ENCODE measurements around the gene RYR3.

RYR3 gene

DNA sequence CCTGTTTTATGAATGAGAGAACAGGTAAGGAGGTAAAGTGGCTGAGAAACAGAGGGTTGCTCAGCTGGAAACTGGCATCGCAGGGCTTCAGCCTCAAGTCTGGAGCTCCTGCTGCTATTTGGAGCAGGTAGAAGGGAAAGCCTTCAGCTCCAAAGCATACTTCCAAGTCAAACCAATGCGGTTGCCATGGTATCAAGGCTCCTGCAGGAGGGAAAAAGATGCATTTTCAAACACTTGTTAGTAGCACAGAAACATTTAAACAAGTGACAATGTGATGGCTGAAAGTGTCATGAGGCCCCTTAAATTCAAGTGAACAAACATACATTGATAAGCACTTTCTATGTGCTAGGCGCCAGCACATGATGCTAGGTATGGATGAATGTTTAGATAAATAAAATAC is 60.4 kb downstream of the RYR3 start:
- TF ChIP-seq, protein P1, sequence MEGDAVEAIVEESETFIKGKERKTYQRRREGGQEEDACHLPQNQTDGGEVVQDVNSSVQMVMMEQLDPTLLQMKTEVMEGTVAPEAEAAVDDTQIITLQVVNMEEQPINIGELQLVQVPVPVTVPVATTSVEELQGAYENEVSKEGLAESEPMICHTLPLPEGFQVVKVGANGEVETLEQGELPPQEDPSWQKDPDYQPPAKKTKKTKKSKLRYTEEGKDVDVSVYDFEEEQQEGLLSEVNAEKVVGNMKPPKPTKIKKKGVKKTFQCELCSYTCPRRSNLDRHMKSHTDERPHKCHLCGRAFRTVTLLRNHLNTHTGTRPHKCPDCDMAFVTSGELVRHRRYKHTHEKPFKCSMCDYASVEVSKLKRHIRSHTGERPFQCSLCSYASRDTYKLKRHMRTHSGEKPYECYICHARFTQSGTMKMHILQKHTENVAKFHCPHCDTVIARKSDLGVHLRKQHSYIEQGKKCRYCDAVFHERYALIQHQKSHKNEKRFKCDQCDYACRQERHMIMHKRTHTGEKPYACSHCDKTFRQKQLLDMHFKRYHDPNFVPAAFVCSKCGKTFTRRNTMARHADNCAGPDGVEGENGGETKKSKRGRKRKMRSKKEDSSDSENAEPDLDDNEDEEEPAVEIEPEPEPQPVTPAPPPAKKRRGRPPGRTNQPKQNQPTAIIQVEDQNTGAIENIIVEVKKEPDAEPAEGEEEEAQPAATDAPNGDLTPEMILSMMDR (IDR thresholded peaks at IDR 0.05; ENCODE audit: low read length) = no peak
- TF ChIP-seq EZH2 (optimal IDR thresholded peaks at IDR 0.05; ENCODE audit: low read depth, low read length) (no peak), EZH2phosphoT487 (IDR thresholded peaks at IDR 0.05; ENCODE audit: low read length) (no peak)
- Histone ChIP-seq H3K9me2 (replicated peaks; ENCODE audit: insufficient read depth, low read length) (no peaks in the 10 kb centered on the region), H3F3A (ENCODE audit: insufficient read depth, low read length) (no peaks in the 10 kb centered on the region), H3K36me3 (replicated peaks; ENCODE audit: insufficient read depth, low read length) (no peaks in the 10 kb centered on the region), H4K20me1 (ENCODE audit: insufficient read depth, low read length) (no peaks in the 10 kb centered on the region), H3K27ac (ENCODE audit: low read length) (no peak overlapping the region), H3K4me1 (ENCODE audit: low read length) (no peaks in the 10 kb centered on the region), H3K9ac (ENCODE audit: low read length) (no peak overlapping the region), H3K27me3 (replicated peaks; ENCODE audit: insufficient read depth, low read length) (no peaks in the 10 kb centered on the region), H3K79me2 (ENCODE audit: low read length) (no peaks in the 10 kb centered on the region), H3K9me3 (replicated peaks; ENCODE audit: insufficient read depth, low read length) (no peaks in the 10 kb centered on the region), H2AFZ (ENCODE audit: low read length) (no peak overlapping the region), H3K4me2 (ENCODE audit: low read depth, low read length) (no peak overlapping the region), H3K4me3 (ENCODE audit: low read length) (no peak overlapping the region)
- no peak for DNase-seq

DNA sequence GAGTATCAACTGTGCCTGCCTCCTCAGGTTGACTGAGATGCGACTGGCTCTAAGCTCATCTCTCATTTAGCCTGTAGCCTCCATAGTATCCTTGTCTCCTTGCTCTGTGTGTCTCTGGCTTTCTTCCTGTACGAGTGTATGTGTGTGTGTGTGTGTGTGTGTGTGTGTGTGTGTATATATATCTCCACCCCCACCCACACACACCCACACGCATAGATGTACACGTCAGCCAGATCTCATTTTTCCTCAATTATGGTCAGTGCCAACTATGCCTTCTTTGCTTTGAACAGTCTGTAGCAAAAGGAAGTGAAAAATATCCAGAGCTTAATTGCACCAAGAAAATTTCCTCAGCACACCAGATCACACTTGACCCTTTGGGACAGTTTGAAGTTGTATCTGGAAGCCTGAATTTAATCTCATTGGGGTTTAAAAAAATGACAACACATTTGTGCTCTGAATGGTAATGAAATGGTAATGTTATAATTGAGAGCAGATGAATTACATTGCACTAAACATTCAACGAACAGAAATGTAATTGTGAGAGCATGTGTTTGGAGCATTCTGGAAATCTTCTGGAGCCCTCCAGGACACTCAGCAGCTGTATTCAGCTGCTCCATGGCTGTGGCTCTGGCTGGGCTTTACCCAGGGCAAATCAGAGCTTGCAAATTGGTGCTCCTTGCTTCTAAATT is 63.6 kb downstream of the RYR3 start:
- Histone ChIP-seq H3K36me3 (replicated peaks; ENCODE audit: insufficient read depth, low read length) (no peaks in the 10 kb centered on the region), H3K27ac (ENCODE audit: low read length) (no peak overlapping the region), H3K4me1 (ENCODE audit: low read length) (no peaks in the 10 kb centered on the region), H3K4me2 (ENCODE audit: low read depth, low read length) (no peak overlapping the region), H3K4me3 (ENCODE audit: low read length) (no peak overlapping the region), H3K79me2 (ENCODE audit: low read length) (no peaks in the 10 kb centered on the region), H2AFZ (ENCODE audit: low read length) (no peak overlapping the region), H3K27me3 (replicated peaks; ENCODE audit: insufficient read depth, low read length) (no peaks in the 10 kb centered on the region), H4K20me1 (ENCODE audit: insufficient read depth, low read length) (no peaks in the 10 kb centered on the region), H3K9me2 (replicated peaks; ENCODE audit: insufficient read depth, low read length) (no peaks in the 10 kb centered on the region), H3K9me3 (replicated peaks; ENCODE audit: insufficient read depth, low read length) (no peaks in the 10 kb centered on the region), H3F3A (ENCODE audit: insufficient read depth, low read length) (no peaks in the 10 kb centered on the region), H3K9ac (ENCODE audit: low read length) (no peak overlapping the region)
- TF ChIP-seq EZH2 (optimal IDR thresholded peaks at IDR 0.05; ENCODE audit: low read depth, low read length) (no peak), EZH2phosphoT487 (IDR thresholded peaks at IDR 0.05; ENCODE audit: low read length) (no peak)
- TF ChIP-seq, protein P1 (IDR thresholded peaks at IDR 0.05; ENCODE audit: low read length) = no peak
- no peak for DNase-seq

GRCh38 chr15:33375236-33375635 is 64.5 kb downstream of the RYR3 start:
- no peaks in the 10 kb centered on the region for H3K27me3 ChIP-seq (replicated peaks; ENCODE audit: insufficient read depth, low read length)
- H3K9me2 ChIP-seq (replicated peaks; ENCODE audit: insufficient read depth, low read length) = no peaks in the 10 kb centered on the region
- H3K36me3 ChIP-seq (replicated peaks; ENCODE audit: insufficient read depth, low read length) = no peaks in the 10 kb centered on the region
- H3K4me2 ChIP-seq (ENCODE audit: low read depth, low read length) = no peak overlapping the region
- TF ChIP-seq EZH2 (optimal IDR thresholded peaks at IDR 0.05; ENCODE audit: low read depth, low read length) = no peak
- no peak for TF ChIP-seq EZH2phosphoT487 (IDR thresholded peaks at IDR 0.05; ENCODE audit: low read length)
- TF ChIP-seq, protein P1 (IDR thresholded peaks at IDR 0.05; ENCODE audit: low read length) = no peak
- H3K4me3 ChIP-seq (ENCODE audit: low read length) = no peak overlapping the region
- no peak overlapping the region for H2AFZ ChIP-seq (ENCODE audit: low read length)
- no peaks in the 10 kb centered on the region for H4K20me1 ChIP-seq (ENCODE audit: insufficient read depth, low read length)
- no peak overlapping the region for H3K9ac ChIP-seq (ENCODE audit: low read length)
- no peak overlapping the region for H3K27ac ChIP-seq (ENCODE audit: low read length)
- H3K9me3 ChIP-seq (replicated peaks; ENCODE audit: insufficient read depth, low read length) = no peaks in the 10 kb centered on the region
- no peaks in the 10 kb centered on the region for H3K4me1 ChIP-seq (ENCODE audit: low read length)
- no peak for DNase-seq
- no peaks in the 10 kb centered on the region for H3F3A ChIP-seq (ENCODE audit: insufficient read depth, low read length)
- H3K79me2 ChIP-seq (ENCODE audit: low read length) = no peaks in the 10 kb centered on the region
